Measurements from ENCODE around the gene GABRB3.

The GABRB3 gene

DNA sequence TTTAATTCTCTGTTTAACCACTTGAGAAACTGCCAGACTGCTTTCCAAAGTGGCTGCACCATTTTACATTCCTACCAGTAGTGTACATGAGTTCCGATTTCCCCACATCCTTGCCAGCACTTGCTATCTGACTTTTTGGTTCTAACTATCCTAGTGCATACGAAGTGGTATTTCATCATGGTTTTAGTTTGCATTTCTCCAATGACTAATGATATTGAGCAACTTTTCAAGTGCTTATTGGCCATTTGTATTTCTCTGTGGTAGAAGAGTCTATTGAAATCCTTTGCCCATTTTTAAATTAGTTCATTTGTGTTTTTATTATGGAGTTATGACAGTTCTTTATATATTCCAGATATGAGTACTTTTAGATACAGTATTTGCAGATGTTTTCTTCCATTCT is 247.8 kb downstream of the GABRB3 start:
- no peak for DNase-seq

DNA sequence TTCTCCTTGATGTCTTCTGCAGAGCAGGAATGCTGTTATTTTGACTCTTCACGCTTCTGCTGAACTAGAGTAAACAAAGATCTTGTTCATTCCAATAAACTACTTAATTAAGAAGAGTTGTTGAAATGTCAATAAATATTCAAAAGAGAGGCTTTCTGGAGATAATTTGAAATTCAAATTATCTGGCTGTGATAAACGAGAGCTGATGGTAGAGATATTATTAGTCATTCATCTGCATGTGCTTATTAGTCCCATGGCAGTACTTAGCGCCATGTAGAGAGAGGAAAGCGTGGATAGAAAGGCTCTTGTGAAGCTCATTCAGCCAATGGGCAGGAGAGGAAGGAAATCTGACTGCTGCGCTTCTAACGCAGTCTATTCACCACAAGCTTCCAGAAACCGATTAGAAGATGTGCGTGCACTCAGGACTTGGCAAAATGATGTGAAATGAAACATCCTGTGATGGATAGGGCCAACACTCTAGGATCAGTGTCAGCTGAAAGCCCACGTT is 251.1 kb downstream of the GABRB3 start:
- DNase-seq: no peak

DNA sequence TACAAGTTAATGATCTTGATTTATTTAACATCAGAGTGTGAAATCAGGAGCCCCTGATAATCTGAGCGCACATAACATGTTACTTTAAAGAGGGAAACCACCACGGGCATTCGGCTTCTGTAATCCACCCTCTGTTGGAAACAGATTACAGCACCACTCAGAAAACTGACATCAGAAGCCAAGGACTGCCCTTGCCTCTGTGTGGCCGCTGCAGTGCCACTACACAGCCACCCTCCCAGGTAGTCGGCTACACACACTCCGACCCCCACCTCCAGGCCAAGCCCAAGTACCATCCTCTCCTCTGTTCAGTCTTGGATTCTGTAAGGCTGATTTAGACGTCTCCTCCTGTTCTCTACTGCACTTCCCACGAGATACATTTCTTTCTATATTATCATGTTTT is 251.7 kb downstream of the GABRB3 start:
- DNase-seq: no peak

DNA sequence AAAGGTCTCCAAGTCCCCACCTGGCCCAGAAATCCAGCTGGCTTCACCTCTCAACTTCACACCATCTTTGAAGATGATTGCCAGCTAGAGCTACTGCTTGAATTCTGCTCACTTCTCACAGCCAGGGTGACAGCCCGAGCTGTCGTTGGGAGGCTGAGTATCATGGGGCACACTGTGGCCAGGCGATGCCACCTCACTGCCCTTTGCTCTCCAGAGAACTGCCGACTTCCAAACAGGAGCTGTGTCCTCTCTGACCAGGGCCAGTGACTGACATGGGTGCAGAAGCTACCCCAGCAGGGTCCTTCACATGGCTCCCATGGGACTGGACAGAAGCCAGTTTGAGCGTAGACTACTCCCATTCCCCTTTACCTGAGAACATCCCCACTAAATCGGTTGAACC is 254.0 kb downstream of the GABRB3 start:
- DNase-seq: no peak

DNA sequence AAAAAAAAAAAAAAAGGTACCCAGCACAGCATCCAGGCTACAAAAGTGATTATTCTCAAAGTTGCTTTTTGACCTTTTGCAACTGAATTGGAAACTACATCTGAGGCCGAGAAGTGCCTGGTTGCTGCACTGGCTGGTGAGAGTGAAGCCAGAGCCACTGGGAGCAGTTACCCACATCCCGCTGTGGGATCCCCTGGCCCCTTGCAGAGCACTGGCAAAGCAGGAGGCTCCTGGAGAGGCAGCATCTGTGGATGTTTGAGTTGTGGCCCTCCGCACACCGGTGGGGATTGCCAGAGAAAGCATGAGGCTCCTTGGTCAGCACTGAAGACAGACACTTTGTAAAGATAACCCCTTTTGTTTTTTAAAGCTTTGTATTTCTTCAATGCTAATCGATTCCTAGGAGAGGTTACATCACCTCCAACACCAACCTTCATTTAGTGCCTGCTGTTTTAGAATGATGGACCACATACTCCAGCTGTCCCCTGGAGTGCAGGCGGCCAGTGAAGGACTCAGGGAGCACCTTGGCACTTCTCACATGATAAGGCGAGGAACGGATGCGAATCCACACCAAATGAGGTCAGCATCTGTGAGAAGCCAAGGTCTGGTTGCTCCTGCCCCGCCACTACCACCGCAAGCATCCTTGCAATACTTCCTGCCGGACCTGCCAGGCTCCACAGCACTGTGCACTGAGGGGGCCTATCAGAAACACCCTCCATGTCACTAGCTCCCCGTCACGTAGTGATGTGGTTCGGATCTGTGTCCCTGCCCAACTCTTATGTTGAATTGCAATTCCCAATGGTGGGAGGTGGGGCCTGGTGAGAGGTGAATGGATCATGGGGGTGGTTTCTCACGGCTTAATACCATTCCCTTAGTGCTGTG is 256.5 kb downstream of the GABRB3 start:
- DNase-seq: no peak

DNA sequence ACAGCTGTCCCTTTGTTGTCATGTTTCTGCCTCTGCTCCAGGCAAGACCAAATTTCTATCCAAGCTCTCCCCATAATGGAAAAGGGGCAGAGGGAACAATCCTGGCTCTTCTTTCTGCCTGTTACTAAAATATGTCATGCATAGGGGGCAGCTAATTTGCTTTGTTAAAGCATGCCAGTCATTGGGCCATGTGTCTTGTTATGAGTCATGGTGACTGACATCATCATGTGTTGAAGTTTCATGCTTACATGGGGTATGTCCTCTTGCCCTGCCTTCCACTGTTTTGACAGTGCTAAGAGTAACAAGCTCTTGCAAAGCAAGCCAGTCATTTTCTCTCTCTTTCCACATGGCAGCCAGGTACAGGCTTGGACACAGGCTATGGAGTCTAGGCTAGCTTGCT is 268.9 kb downstream of the GABRB3 start:
- DNase-seq: no peak
